GM23338 (cell line): ENCODE data around the gene SARS2. TPM values are rescaled to one million over a fixed set of nuclear protein-coding genes. Genes with fewer than 3 reads are reported as not detected.

Source experiments
- ATAC-seq: fragments of 200-7000 bp; cut with Tn5 transposase; 3 replicates; pipeline ENCODE4 v1.9.1; 2020
- DNase-seq: peaks from one replicate; pipeline ENCODE4 v3.0.0-alpha.2; 2015; ENCODE audit warnings: low spot score
- H2AFZ ChIP-seq: fragments of 200-600 bp; sonication (generic); 2 replicates; pipeline ENCODE4 v1.8.0; 2016; ENCODE audit warnings: antibody characterized with exemption, mild to moderate bottlenecking, moderate library complexity
- H3F3A ChIP-seq: fragments of 200-600 bp; sonication (generic); replicated peaks from 2 replicates; pipeline ENCODE4 v1.8.0; 2017; ENCODE audit warnings: antibody characterized with exemption, mixed run types, low read depth
- H3K27ac ChIP-seq: fragments of 200-600 bp; sonication (generic); 2 replicates; pipeline ENCODE4 v1.6.1; 2016; ENCODE audit warnings: low read depth
- H3K27me3 ChIP-seq: fragments of 200-600 bp; sonication (generic); 2 replicates; pipeline ENCODE4 v1.8.0; 2016; ENCODE audit warnings: mild to moderate bottlenecking, mixed run types, moderate library complexity; ENCODE audit not compliant: insufficient read depth
- H3K36me3 ChIP-seq: fragments of 200-600 bp; sonication (generic); 2 replicates; pipeline ENCODE4 v1.8.0; 2016; ENCODE audit warnings: mild to moderate bottlenecking; ENCODE audit not compliant: insufficient read depth
- H3K4me1 ChIP-seq: fragments of 200-600 bp; sonication (generic); 2 replicates; pipeline ENCODE4 v1.8.0; 2016; ENCODE audit warnings: mild to moderate bottlenecking, moderate library complexity; ENCODE audit not compliant: insufficient read depth
- H3K4me2 ChIP-seq: fragments of 200-600 bp; sonication (generic); 2 replicates; pipeline ENCODE4 v1.7.1; 2017; ENCODE audit warnings: mixed run types
- H3K4me3 ChIP-seq: fragments of 200-600 bp; sonication (generic); 2 replicates; pipeline ENCODE4 v1.6.1; 2016; ENCODE audit warnings: mixed run types
- H3K79me2 ChIP-seq: fragments of 200-600 bp; sonication (generic); replicated peaks from 2 replicates; pipeline ENCODE4 v1.8.0; 2017; ENCODE audit warnings: mild to moderate bottlenecking; ENCODE audit not compliant: insufficient read depth
- H3K9me2 ChIP-seq: fragments of 200-600 bp; sonication (generic); 2 replicates; pipeline ENCODE4 v1.8.0; 2017; ENCODE audit not compliant: insufficient read depth
- H4K20me1 ChIP-seq: fragments of 200-600 bp; sonication (generic); replicated peaks from 2 replicates; pipeline ENCODE4 v1.8.0; 2017; ENCODE audit warnings: mild to moderate bottlenecking; ENCODE audit not compliant: insufficient read depth
- H3K27ac Mint-ChIP-seq: 2 replicates; pipeline ENCODE4 v1.8.0; 2020; ENCODE audit warnings: inconsistent platforms, mild to moderate bottlenecking, moderate library complexity, mixed read lengths
- H3K27me3 Mint-ChIP-seq: 3 replicates; pipeline ENCODE4 v1.8.0; 2022; ENCODE audit warnings: low read depth, mild to moderate bottlenecking, moderate library complexity, mixed read lengths, inconsistent platforms; ENCODE audit not compliant: insufficient read depth, poor library complexity
- H3K36me3 Mint-ChIP-seq: 3 replicates; pipeline ENCODE4 v1.8.0; 2021; ENCODE audit warnings: low read depth, mild to moderate bottlenecking, inconsistent platforms, moderate library complexity, mixed read lengths
- H3K4me1 Mint-ChIP-seq: 3 replicates; pipeline ENCODE4 v1.8.0; 2020; ENCODE audit warnings: mild to moderate bottlenecking, inconsistent platforms, mixed read lengths
- H3K4me3 Mint-ChIP-seq: 3 replicates; pipeline ENCODE4 v1.8.0; 2021; ENCODE audit warnings: moderate library complexity, mild to moderate bottlenecking, inconsistent platforms, mixed read lengths
- H3K9me3 Mint-ChIP-seq: 3 replicates; pipeline ENCODE4 v1.8.0; 2020; ENCODE audit warnings: moderate library complexity, mild to moderate bottlenecking, inconsistent platforms, mixed read lengths
- ETS1 ChIP-seq: IDR thresholded peaks from 2 replicates; pipeline ENCODE4 v1.6.1; 2016; ENCODE audit warnings: antibody characterized with exemption
- EZH2 ChIP-seq: fragments of 200-600 bp; sonication (generic); IDR thresholded peaks from one replicate; pipeline ENCODE4 v1.8.0; 2017; ENCODE audit warnings: antibody characterized with exemption, mild to moderate bottlenecking, low read depth; ENCODE audit not compliant: unreplicated experiment
- EZH2phosphoT487 ChIP-seq: fragments of 200-600 bp; sonication (generic); IDR thresholded peaks from one replicate; pipeline ENCODE4 v1.8.1; 2018; ENCODE audit warnings: antibody characterized with exemption; ENCODE audit not compliant: unreplicated experiment
- JUNB ChIP-seq: IDR thresholded peaks from one replicate; pipeline ENCODE4 v1.6.1; 2016; ENCODE audit warnings: antibody characterized with exemption; ENCODE audit not compliant: unreplicated experiment
- NANOG ChIP-seq: IDR thresholded peaks from 2 replicates; pipeline ENCODE4 v1.6.1; 2016; ENCODE audit warnings: antibody characterized with exemption, borderline replicate concordance
- STAT1 ChIP-seq: IDR thresholded peaks from one replicate; pipeline ENCODE4 v1.6.1; 2016; ENCODE audit warnings: antibody characterized with exemption; ENCODE audit not compliant: unreplicated experiment
- ZNF114 ChIP-seq: fragments of 250-450 bp; sonication (Bioruptor Pico); IDR thresholded peaks from 2 replicates; pipeline ENCODE4 v1.5.0; 2020; ENCODE audit warnings: mild to moderate bottlenecking, moderate library complexity
- ZNF462 ChIP-seq: fragments of 250-450 bp; sonication (Bioruptor Pico); IDR thresholded peaks from 2 replicates; pipeline ENCODE4 v1.5.0; 2020; ENCODE audit warnings: mild to moderate bottlenecking, moderate library complexity
- polyA plus RNA-seq: library from polyadenylated mRNA; unstranded; fragments of >200 nt; fragmentation: Nextera tagmentation; extraction: Ambion mirVana; gene quantifications from 2 replicates; pipeline ENCODE4 v1.2.1, GENCODE V29; 2016
- total RNA-seq: library from RNA; depleted of rRNA; stranded (reverse); fragments of >200 nt; shearing (Covaris generic); gene quantifications from 2 replicates; pipeline ENCODE4 v1.2.3, GENCODE V29; 2014

Gene SARS2
- total and polyA plus RNA-seq, 2 experiments from 2014 or later: 70.6 to 75.7 TPM

GRCh38 chr19:38942471-38943181, 12.1 kb upstream of the SARS2 start:
- Mint-ChIP-seq H3K36me3 (peaks cover 4% of the 10 kb centered on the region), H3K4me3 (no peak overlapping the region), H3K27me3 (peaks cover 5% of the 10 kb centered on the region), H3K9me3 (no peaks in the 10 kb centered on the region), H3K4me1 (no peaks in the 10 kb centered on the region), H3K27ac (no peak overlapping the region)
- ATAC-seq (no peak), DNase-seq (no peak)
- Histone ChIP-seq H4K20me1 (no peaks in the 10 kb centered on the region; the same call in 1 of the 2 replicates), H2AFZ (no peak overlapping the region), H3K4me3 (no peak overlapping the region), H3K79me2 (no peaks in the 10 kb centered on the region), H3K36me3 (no peaks in the 10 kb centered on the region), H3K4me1 (no peaks in the 10 kb centered on the region), H3K4me2 (no peak overlapping the region), H3K27me3 (no peaks in the 10 kb centered on the region), H3F3A (no peaks in the 10 kb centered on the region; the same call in 1 of the 2 replicates), H3K9me2 (no peaks in the 10 kb centered on the region), H3K27ac (no peak overlapping the region)
- no peak for TF ChIP-seq ETS1
- TF ChIP-seq NANOG: no peak
- no peak for TF ChIP-seq JUNB
- no peak for TF ChIP-seq EZH2phosphoT487
- no peak for TF ChIP-seq STAT1
- TF ChIP-seq ZNF462: no peak
- TF ChIP-seq EZH2: no peak
- no peak for TF ChIP-seq ZNF114 (CRISPR knock-in tag)
